Gastroesophageal sphincter (tissue), 4 donors: ENCODE measurements around the gene CAMSAP1. TPM values are rescaled to one million over a fixed set of nuclear protein-coding genes. Genes with fewer than 3 reads are reported as not detected.

Source experiments
- ATAC-seq: fragments of 150-250 bp; one replicate; pipeline ENCODE4 v1.9.1; 2016; ENCODE audit warnings: mild to moderate bottlenecking, moderate library complexity
- H3K27ac ChIP-seq, 4 donors: fragments of 200-600 bp; sonication (generic) in 3 of 4; 1 replicate in 3 of 4; 2 replicates in 1 of 4; pipeline ENCODE4 v1.5.1; 2016 to 2019
- H3K27me3 ChIP-seq: fragments of 200-600 bp; sonication (generic); one replicate; pipeline ENCODE4 v1.5.1; 2019
- H3K36me3 ChIP-seq, 2 donors: fragments of 200-600 bp; sonication (generic); one replicate each; pipeline ENCODE4 v1.5.1; 2019; ENCODE audit warnings: control low read depth in 1 of 2
- H3K4me1 ChIP-seq, 3 donors: fragments of 200-600 bp; sonication (generic); 1 replicate in 2 of 3; 2 replicates in 1 of 3; pipeline ENCODE4 v1.5.1; 2016 to 2019; ENCODE audit warnings: control low read depth in 2 of 3
- H3K4me3 ChIP-seq, 2 donors: fragments of 200-600 bp; sonication (generic); one replicate each; pipeline ENCODE4 v1.5.1; 2019; ENCODE audit warnings: mild to moderate bottlenecking in 1 of 2, moderate library complexity in 1 of 2
- H3K9me3 ChIP-seq, 3 donors: fragments of 200-600 bp; sonication (generic); one replicate each; pipeline ENCODE4 v1.5.1; 2017 to 2019; ENCODE audit warnings: control low read depth in 2 of 3
- EP300 ChIP-seq: sonication (generic); formaldehyde crosslinking; IDR thresholded peaks from one replicate; pipeline ENCODE4 v1.6.1; 2017; ENCODE audit warnings: antibody characterized with exemption, mild to moderate bottlenecking
- POLR2A ChIP-seq, 2 donors: fragments of 450-650 bp; IDR thresholded peaks; one replicate each; pipeline ENCODE4 v1.6.1; 2017; ENCODE audit warnings: antibody characterized with exemption in 2 of 2, mild to moderate bottlenecking in 2 of 2, moderate library complexity in 1 of 2
- POLR2AphosphoS5 ChIP-seq: sonication (generic); formaldehyde crosslinking; IDR thresholded peaks from one replicate; pipeline ENCODE4 v1.6.1; 2017; ENCODE audit warnings: antibody characterized with exemption
- WGBS, 2 donors: methylation state at CpG; one replicate each; pipeline ENCODE4 v1.1.5; 2018; ENCODE audit warnings: low coverage in 1 of 2; 5-methylcytosine and 5-hydroxymethylcytosine counted together
- total RNA-seq, 4 donors: library from RNA; depleted of rRNA; stranded (reverse); fragments of >200 nt; gene quantifications; one replicate each; pipeline ENCODE4 v1.1.0, GENCODE V29; 2016
- TF ChIP-seq, protein P1 (sequence below), 4 experiments: fragments of 200-600 bp in 2 of 4; fragments of 450-650 bp in 2 of 4; sonication (generic) in 1 of 4; IDR thresholded peaks; one replicate each; pipeline ENCODE4 v1.5.1; 2017 to 2019; ENCODE audit warnings: antibody characterized with exemption in 4 of 4, mild to moderate bottlenecking in 2 of 4, moderate library complexity in 2 of 4

The CAMSAP1 gene
- total RNA-seq, 4 donors from 2014 or later: 27.5 to 49.2 (median 28.2) TPM

DNA sequence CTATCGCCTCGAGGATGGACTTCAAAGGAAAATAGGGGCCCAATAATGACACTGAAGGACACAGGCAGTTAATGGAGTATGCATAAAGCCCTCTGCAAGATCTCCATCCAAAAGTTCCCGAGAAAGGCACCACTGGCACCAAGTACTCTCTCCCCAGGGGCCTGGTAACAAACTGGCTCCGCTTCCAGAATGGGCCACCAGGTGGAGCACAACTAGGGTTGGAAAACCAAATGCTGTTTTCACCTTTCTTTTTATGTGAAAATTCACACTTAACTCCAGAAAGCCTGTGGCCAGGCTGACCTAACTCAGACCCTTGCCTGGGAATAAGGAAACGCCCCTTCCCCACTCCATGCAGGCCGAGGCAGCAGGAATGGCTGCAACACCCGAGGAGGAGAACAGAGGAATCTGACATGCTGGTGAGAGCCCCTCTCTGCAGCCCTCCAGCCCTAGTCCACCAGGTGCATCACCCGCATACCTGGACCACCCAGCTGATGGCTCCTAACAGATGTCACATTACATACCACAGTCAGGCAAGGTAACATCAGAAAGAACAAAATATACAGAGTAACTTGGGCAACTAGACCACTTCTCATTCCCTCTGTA is 42.8 kb downstream of the CAMSAP1 start:
- Histone ChIP-seq H3K27me3 (no peaks in the 10 kb centered on the region), H3K27ac (no peak overlapping the region), H3K9me3 (no peaks in the 10 kb centered on the region), H3K36me3 (peaks cover 0 to 19% of the 10 kb centered on the region in 2 donors), H3K4me1 (peaks cover 0 to 10% (median 0%) of the 10 kb centered on the region in 3 donors), H3K4me3 (no peak overlapping the region)
- TF ChIP-seq POLR2A (IDR thresholded peaks at IDR 0.05) (no peak), EP300 (no peak), POLR2AphosphoS5 (no peak)
- TF ChIP-seq, protein P1, sequence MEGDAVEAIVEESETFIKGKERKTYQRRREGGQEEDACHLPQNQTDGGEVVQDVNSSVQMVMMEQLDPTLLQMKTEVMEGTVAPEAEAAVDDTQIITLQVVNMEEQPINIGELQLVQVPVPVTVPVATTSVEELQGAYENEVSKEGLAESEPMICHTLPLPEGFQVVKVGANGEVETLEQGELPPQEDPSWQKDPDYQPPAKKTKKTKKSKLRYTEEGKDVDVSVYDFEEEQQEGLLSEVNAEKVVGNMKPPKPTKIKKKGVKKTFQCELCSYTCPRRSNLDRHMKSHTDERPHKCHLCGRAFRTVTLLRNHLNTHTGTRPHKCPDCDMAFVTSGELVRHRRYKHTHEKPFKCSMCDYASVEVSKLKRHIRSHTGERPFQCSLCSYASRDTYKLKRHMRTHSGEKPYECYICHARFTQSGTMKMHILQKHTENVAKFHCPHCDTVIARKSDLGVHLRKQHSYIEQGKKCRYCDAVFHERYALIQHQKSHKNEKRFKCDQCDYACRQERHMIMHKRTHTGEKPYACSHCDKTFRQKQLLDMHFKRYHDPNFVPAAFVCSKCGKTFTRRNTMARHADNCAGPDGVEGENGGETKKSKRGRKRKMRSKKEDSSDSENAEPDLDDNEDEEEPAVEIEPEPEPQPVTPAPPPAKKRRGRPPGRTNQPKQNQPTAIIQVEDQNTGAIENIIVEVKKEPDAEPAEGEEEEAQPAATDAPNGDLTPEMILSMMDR (IDR thresholded peaks at IDR 0.05): peak; percentile 60 to 85 (median 76)
- 33 to 38% methylated on average over 4 to 8 of the region's 8 CpGs for WGBS, 2 donors
- ATAC-seq: peak; percentile 16

DNA sequence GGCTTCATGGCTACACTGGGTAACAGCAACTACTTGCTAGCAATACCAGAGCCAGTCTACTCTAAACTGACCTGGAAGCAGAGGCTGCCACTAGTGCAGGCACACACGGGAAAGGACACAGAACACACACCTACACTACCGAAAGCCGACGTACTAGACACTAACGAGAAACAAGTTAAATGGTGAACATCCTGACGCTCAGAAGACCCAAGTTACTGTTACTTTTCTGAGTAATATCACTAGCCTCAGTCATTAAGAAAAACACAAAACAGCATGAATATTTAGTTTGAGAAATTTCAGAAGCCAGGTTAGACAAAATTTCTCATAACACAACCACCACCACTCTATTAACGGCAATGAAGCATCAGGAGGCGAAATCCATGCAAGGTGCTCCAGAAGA is 44.5 kb downstream of the CAMSAP1 start:
- TF ChIP-seq POLR2AphosphoS5 (no peak), POLR2A (IDR thresholded peaks at IDR 0.05) (no peak), EP300 (no peak)
- TF ChIP-seq, protein P1 (IDR thresholded peaks at IDR 0.05): no peak
- 91 to 95% methylated on average over 7 of the region's 8 CpGs for WGBS, 2 donors
- H3K27ac ChIP-seq: no peak overlapping the region
- no peaks in the 10 kb centered on the region for H3K9me3 ChIP-seq
- peaks cover 0 to 17% (median 0%) of the 10 kb centered on the region in 3 donors for H3K4me1 ChIP-seq
- H3K4me3 ChIP-seq: no peak overlapping the region
- ATAC-seq: no peak
- no peaks in the 10 kb centered on the region for H3K27me3 ChIP-seq
- H3K36me3 ChIP-seq: peaks cover 0 to 24% of the 10 kb centered on the region in 2 donors

DNA sequence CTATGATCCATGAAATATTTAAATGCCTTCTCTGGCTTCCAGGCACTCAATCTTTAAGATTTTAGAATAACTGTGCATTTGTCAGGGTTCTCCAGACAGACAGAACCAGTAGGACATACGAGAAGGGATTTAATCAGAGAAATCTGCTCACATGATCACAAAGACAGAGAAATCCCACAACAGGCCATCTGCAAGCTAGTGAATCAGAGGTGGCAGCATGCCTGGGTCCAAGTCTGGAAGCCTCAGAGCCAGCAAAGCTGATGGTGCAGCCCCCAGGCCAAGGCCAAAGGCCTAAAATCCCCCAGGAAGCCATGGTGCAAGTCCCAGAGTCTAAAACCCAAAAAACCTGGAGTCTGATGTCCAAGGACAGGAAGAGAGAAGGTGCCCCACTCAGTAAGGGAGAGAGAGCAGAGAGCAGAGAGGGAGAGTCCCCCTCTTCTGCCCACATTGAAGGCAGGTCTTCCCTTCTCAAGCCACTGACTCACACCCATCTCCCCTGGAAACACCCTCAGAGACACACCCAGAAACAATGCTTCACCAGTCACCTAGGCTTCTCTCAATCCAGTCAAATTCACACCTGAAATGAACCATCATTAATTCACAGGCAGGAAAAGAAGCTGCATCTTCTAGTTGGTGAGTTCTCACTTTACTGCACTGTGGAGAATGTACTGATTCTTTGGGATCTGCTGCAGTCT is 48.7 kb downstream of the CAMSAP1 start:
- Histone ChIP-seq H3K4me1 (peaks cover 0 to 24% (median 11%) of the 10 kb centered on the region in 3 donors), H3K36me3 (peaks cover 0 to 38% of the 10 kb centered on the region in 2 donors), H3K9me3 (no peaks in the 10 kb centered on the region), H3K4me3 (no peak overlapping the region), H3K27me3 (no peaks in the 10 kb centered on the region), H3K27ac (no peak overlapping the region)
- TF ChIP-seq, protein P1 (IDR thresholded peaks at IDR 0.05): no peak
- TF ChIP-seq POLR2AphosphoS5 (no peak), EP300 (no peak), POLR2A (IDR thresholded peaks at IDR 0.05) (no peak)
- ATAC-seq: no peak
- WGBS, 2 donors: 86% methylated on average over 1 of the region's 1 CpG; no CpG with 5 or more reads in 1 of the 2 donors

DNA sequence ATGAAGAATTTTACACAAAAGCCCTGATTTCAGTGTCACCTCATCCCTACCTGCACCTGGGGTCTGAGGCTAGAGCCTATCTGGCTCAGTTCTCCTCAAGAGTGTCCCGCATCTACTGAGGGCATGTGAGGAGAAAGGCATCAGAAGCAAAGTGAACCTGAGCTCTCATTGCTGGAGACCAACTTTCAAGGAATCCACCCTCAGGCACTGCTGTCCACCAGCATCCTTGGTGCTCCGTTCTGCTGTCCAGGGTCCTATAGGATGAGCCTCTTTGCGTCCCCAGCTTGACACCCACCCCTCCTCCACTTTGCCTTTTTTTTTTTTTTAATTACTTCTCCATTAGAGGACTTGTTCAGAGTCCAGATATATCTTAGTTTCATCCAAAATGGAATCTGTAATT is 49.5 kb downstream of the CAMSAP1 start:
- TF ChIP-seq, protein P1 (IDR thresholded peaks at IDR 0.05): no peak
- no peak for ATAC-seq
- Histone ChIP-seq H3K27ac (no peak overlapping the region), H3K9me3 (no peaks in the 10 kb centered on the region), H3K27me3 (no peaks in the 10 kb centered on the region), H3K36me3 (peaks cover 0 to 46% of the 10 kb centered on the region in 2 donors), H3K4me1 (peaks cover 0 to 24% (median 11%) of the 10 kb centered on the region in 3 donors), H3K4me3 (no peak overlapping the region)
- 90 to 94% methylated on average over 2 to 3 of the region's 3 CpGs for WGBS, 2 donors

DNA sequence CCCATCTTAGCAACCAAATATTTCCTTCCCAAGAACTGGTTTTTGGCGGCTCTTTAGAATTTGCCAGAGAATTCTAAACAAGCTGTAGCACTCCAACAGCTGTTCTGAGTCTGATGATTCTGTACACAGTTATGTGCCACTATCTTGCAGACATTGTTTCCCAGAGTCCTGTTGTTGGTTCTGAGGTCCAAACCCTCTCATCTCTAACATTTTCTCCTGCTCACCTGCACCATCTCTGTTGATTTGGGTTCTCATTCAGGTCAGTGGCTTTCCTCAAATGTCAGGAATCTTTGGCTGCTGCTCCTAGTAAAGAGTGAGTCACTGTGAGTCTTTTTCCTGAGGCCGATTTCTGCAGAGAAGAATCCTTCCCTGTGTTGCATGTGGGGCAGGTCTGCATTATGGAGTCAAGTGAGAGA is 50.0 kb downstream of the CAMSAP1 start:
- Histone ChIP-seq H3K4me1 (peaks cover 0 to 24% (median 11%) of the 10 kb centered on the region in 3 donors), H3K4me3 (no peak overlapping the region), H3K27me3 (no peaks in the 10 kb centered on the region), H3K27ac (peak overlapping the region in 1 of 4 donors; percentile 29), H3K36me3 (peaks cover 0 to 49% of the 10 kb centered on the region in 2 donors), H3K9me3 (no peaks in the 10 kb centered on the region)
- no peak for ATAC-seq
- TF ChIP-seq EP300: no peak
- TF ChIP-seq POLR2A (IDR thresholded peaks at IDR 0.05): no peak
- TF ChIP-seq, protein P1 (IDR thresholded peaks at IDR 0.05): no peak
- TF ChIP-seq POLR2AphosphoS5: no peak
- WGBS, 2 donors: 27 to 40% methylated on average over 1 of the region's 2 CpGs
